Omental fat pad (tissue), 4 donors: ENCODE measurements around the gene CBFB. TPM values are rescaled to one million over a fixed set of nuclear protein-coding genes. Genes with fewer than 3 reads are reported as not detected.

Experiments used
- ATAC-seq: fragments of 150-250 bp; one replicate; pipeline ENCODE4 v1.9.1; 2016; ENCODE audit warnings: mild to moderate bottlenecking, moderate library complexity; ENCODE audit not compliant: low FRiP score
- DNase-seq: peaks from one replicate; pipeline ENCODE4 v3.0.0-alpha.2; 2019; ENCODE audit warnings: low spot score
- total RNA-seq, 4 donors: library from RNA; depleted of rRNA; stranded (reverse); fragments of >200 nt; gene quantifications; one replicate each; pipeline ENCODE4 v1.1.0, GENCODE V29; 2016
- TF ChIP-seq, protein P1 (sequence below), 3 donors: fragments of 450-650 bp; IDR thresholded peaks; one replicate each; pipeline ENCODE4 v1.5.1; 2016 to 2017; ENCODE audit warnings: antibody characterized with exemption in 3 of 3, mild to moderate bottlenecking in 3 of 3, moderate library complexity in 2 of 3

Gene CBFB
- total RNA-seq, 4 donors from 2014 or later = 30.3 to 77.6 (median 35.4) TPM

DNA sequence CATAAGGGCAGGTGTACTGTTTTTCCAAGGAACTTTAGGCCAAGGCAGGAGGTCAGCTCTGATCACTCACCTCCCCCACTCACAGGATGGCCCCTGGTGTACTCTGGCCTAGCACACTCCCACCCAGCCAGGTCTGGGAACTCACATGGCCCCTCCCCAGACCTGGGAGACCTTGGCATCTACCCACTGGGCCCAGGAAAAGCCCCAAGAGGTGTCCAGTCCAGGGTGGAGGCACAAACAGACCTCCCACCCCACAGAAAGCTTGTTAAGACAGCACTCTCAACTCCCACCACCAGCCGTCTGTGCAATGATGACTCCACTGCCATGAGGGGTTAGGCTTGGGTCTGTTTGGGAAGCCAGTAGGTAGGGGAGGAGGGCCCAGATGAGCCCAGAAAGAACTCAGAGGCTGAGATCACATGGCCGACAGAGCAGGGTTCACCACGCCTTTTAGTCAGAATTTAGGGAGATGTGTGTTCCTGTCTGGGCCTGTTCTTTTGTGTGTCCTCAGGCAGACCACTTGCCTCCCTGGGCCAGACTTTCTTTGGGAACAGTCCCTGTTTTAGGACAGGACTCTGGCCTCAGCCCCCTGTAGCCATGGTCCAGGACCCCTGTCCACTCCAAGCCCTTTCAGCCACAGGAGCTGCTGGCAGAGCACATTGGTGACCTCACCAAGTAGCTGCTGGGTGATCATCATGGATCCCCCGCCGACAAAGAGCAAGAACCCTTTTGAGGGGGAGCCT is 12.1 kb upstream of the CBFB start:
- DNase-seq (no peak), ATAC-seq (no peak)
- TF ChIP-seq, protein P1, sequence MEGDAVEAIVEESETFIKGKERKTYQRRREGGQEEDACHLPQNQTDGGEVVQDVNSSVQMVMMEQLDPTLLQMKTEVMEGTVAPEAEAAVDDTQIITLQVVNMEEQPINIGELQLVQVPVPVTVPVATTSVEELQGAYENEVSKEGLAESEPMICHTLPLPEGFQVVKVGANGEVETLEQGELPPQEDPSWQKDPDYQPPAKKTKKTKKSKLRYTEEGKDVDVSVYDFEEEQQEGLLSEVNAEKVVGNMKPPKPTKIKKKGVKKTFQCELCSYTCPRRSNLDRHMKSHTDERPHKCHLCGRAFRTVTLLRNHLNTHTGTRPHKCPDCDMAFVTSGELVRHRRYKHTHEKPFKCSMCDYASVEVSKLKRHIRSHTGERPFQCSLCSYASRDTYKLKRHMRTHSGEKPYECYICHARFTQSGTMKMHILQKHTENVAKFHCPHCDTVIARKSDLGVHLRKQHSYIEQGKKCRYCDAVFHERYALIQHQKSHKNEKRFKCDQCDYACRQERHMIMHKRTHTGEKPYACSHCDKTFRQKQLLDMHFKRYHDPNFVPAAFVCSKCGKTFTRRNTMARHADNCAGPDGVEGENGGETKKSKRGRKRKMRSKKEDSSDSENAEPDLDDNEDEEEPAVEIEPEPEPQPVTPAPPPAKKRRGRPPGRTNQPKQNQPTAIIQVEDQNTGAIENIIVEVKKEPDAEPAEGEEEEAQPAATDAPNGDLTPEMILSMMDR (IDR thresholded peaks at IDR 0.05) = no peak

- DNase-seq = no peak
- TF ChIP-seq, protein P1 (IDR thresholded peaks at IDR 0.05) = no peak
- ATAC-seq = no peak
Measured at GRCh38 chr16:67017421-67017750, 11.6 kb upstream of the CBFB start.

- ATAC-seq (peak; percentile 75), DNase-seq (no peak)
- TF ChIP-seq, protein P1 (IDR thresholded peaks at IDR 0.05) = peak in 1 of 3 donors; percentile 20
Measured at GRCh38 chr16:67017810-67018488, 11.0 kb upstream of the CBFB start.

DNA sequence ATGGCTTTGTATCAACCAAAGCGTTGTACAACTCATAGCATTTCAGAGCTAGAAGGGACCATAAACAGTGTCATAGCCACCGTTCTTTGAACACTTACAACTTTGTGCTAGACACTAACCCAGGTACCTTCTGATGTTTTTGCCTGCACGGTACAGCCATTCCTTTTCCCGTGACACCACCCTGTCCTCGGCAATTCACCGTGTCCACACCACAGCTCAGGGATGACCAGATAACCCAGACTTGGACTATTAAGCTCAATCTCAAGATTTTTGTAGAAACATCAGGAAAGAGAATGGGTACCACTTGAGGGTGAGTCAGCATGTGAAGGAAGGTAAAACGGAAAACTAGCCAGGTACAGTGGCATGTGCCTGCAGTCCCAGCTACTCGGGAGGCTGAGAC is 9.8 kb upstream of the CBFB start:
- DNase-seq (no peak), ATAC-seq (no peak)
- TF ChIP-seq, protein P1 (IDR thresholded peaks at IDR 0.05) = no peak

- TF ChIP-seq, protein P1 (IDR thresholded peaks at IDR 0.05) = no peak
- ATAC-seq (no peak), DNase-seq (no peak)
Measured at GRCh38 chr16:67021321-67021720, 7.6 kb upstream of the CBFB start.

DNA sequence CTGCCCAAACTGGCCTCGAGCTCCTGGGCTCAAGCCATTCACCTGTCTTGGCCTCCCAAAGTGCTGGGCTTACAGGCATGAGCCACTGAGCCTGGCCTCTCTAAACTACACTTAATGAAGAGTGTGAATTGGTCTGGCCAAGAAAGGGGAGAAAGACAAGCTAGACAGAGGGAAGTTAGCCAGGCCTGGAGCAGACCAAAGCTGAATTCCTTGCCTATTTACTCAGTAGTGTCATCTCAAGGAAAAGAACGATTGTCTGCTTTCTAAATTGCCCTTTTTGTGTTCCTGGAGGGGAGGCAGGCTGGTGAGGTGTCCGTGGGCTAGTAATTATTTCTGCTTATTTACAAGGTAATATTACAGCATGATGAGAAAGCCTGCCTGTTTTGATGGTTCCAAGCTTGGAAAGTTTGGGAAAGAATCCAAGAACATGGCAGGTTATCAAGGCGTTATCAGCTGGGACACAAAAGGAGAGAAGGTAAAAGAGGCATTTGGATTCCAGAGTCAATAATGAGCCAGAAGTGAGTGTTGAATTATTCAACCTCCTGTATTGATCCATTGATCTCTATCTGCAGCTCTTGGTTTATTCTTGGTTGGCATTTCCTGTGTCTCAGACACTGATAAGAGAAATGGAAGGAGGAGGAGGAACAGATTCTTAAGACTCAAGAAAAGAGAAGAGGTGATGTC is 6.3 kb upstream of the CBFB start:
- TF ChIP-seq, protein P1 (IDR thresholded peaks at IDR 0.05) = no peak
- ATAC-seq = no peak

More for the DNA sequence above, 6.3 kb upstream of the CBFB start:
- DNase-seq = no peak
